HEK293 (cell line): ENCODE measurements around the gene ADAMTSL5.
A peak's percentile ranks its signal among the peaks of the same experiment; 100 is the strongest.
"Not testable (repeated sequence)": the region's sequence is repeated elsewhere in the genome, so short reads cannot be mapped to it uniquely, and the experiment has no call there.

Experiments
- CTCF ChIA-PET: fragments of 350-600 bp; formaldehyde crosslinking; extraction: SDS; loops from one replicate; lab custom pipeline; 2021; ENCODE audit warnings: antibody characterized with exemption; lab: Yijun Ruan, JAX
- POLR2A ChIA-PET: fragments of 300-600 bp; formaldehyde crosslinking; extraction: SDS; loops from one replicate; lab custom pipeline; 2020; ENCODE audit warnings: antibody characterized with exemption, inconsistent platforms; lab: Yijun Ruan, JAX
- H3K27ac ChIP-seq: fragments of 200-500 bp; sonication (Bioruptor generic); 2 replicates; pipeline ENCODE4 v1.5.1; 2014; ENCODE audit warnings: low read depth, low read length, control low read depth, inconsistent platforms; ENCODE audit errors: extremely low read depth
- H3K36me3 ChIP-seq, 2 experiments: fragments of 200-500 bp in 1 of 2; sonication (Bioruptor generic) in 1 of 2; 1 replicate in 1 of 2; 2 replicates in 1 of 2; pipeline ENCODE4 v1.5.1; 2014 to 2017; ENCODE audit warnings: inconsistent platforms in 2 of 2, low read length in 2 of 2; ENCODE audit not compliant: control insufficient read depth in 2 of 2, insufficient read depth in 1 of 2
- H3K4me1 ChIP-seq: fragments of 200-500 bp; sonication (Bioruptor generic); 2 replicates; pipeline ENCODE4 v1.5.1; 2014; ENCODE audit warnings: mild to moderate bottlenecking, low read length, inconsistent platforms; ENCODE audit not compliant: control insufficient read depth, insufficient read depth
- H3K4me3 ChIP-seq: 2 replicates; pipeline ENCODE4 v1.5.1; 2011; ENCODE audit warnings: low read depth, mild to moderate bottlenecking, control low read depth, low read length, moderate library complexity
- H3K9me3 ChIP-seq: fragments of 200-500 bp; sonication (Bioruptor generic); 2 replicates; pipeline ENCODE4 v1.5.1; 2014; ENCODE audit warnings: low read depth, low read length, inconsistent platforms; ENCODE audit not compliant: control insufficient read depth, insufficient read depth
- GLI2 ChIP-seq: fragments of 450-650 bp; formaldehyde crosslinking; IDR thresholded peaks from 2 replicates; pipeline ENCODE4; 2017; ENCODE audit warnings: missing biosample characterization, missing genetic modification characterization, low read depth, borderline replicate concordance
- HOXC10 ChIP-seq: sonication (generic); formaldehyde crosslinking; IDR thresholded peaks from 2 replicates; pipeline ENCODE4 v1.8.1; 2023; ENCODE audit warnings: mild to moderate bottlenecking, missing genetic modification reagents
- HOXD13 ChIP-seq: sonication (generic); formaldehyde crosslinking; IDR thresholded peaks from 2 replicates; pipeline ENCODE4 v1.8.0; 2022; ENCODE audit warnings: missing genetic modification reagents, borderline replicate concordance
- IKZF3 ChIP-seq: fragments of 450-650 bp; IDR thresholded peaks from 2 replicates; pipeline ENCODE4 v1.5.0; 2018; ENCODE audit warnings: missing biosample characterization, mild to moderate bottlenecking, missing genetic modification characterization, moderate library complexity
- KLF17 ChIP-seq: fragments of 450-650 bp; formaldehyde crosslinking; IDR thresholded peaks from 2 replicates; pipeline ENCODE4 v1.5.1; 2016; ENCODE audit warnings: missing biosample characterization, missing genetic modification characterization
- KLF8 ChIP-seq: fragments of 450-650 bp; formaldehyde crosslinking; IDR thresholded peaks from 2 replicates; pipeline ENCODE4 v1.5.1; 2016; ENCODE audit warnings: missing biosample characterization, missing genetic modification characterization
- PRDM1 ChIP-seq: fragments of 450-650 bp; formaldehyde crosslinking; IDR thresholded peaks from 2 replicates; pipeline ENCODE4; 2016; ENCODE audit warnings: missing biosample characterization, missing genetic modification characterization
- PRDM10 ChIP-seq: fragments of 450-650 bp; formaldehyde crosslinking; IDR thresholded peaks from 2 replicates; pipeline ENCODE4 v1.5.1; 2016; ENCODE audit warnings: missing biosample characterization, missing genetic modification characterization
- SCRT1 ChIP-seq: fragments of 450-650 bp; formaldehyde crosslinking; IDR thresholded peaks from 2 replicates; pipeline ENCODE4 v1.5.1; 2016; ENCODE audit warnings: missing biosample characterization, missing genetic modification characterization, borderline replicate concordance
- ZBTB20 ChIP-seq: fragments of 450-650 bp; formaldehyde crosslinking; IDR thresholded peaks from 2 replicates; pipeline ENCODE4 v1.5.1; 2016; ENCODE audit warnings: missing biosample characterization, missing genetic modification characterization
- ZNF121 ChIP-seq: fragments of 450-650 bp; formaldehyde crosslinking; IDR thresholded peaks from 2 replicates; pipeline ENCODE4 v1.5.1; 2016; ENCODE audit warnings: missing biosample characterization, missing genetic modification characterization
- ZNF140 ChIP-seq: fragments of 450-650 bp; formaldehyde crosslinking; IDR thresholded peaks from 2 replicates; pipeline ENCODE4 v1.5.1; 2016; ENCODE audit warnings: missing biosample characterization, missing genetic modification characterization
- ZNF148 ChIP-seq: fragments of 450-650 bp; formaldehyde crosslinking; IDR thresholded peaks from 2 replicates; pipeline ENCODE4 v1.5.0; 2017; ENCODE audit warnings: missing biosample characterization, missing genetic modification characterization, borderline replicate concordance
- ZNF248 ChIP-seq: fragments of 450-650 bp; formaldehyde crosslinking; IDR thresholded peaks from 2 replicates; pipeline ENCODE4 v1.5.1; 2017; ENCODE audit warnings: missing biosample characterization, missing genetic modification characterization
- ZNF292 ChIP-seq: fragments of 450-650 bp; formaldehyde crosslinking; IDR thresholded peaks from 2 replicates; pipeline ENCODE4 v1.5.1; 2016; ENCODE audit warnings: low read depth, missing biosample characterization, missing genetic modification characterization, borderline replicate concordance
- ZNF302 ChIP-seq: fragments of 450-650 bp; formaldehyde crosslinking; IDR thresholded peaks from 2 replicates; pipeline ENCODE4 v1.5.1; 2016; ENCODE audit warnings: missing biosample characterization, missing genetic modification characterization, low read depth
- ZNF335 ChIP-seq: fragments of 450-650 bp; formaldehyde crosslinking; conservative IDR thresholded peaks from 2 replicates; pipeline ENCODE4 v1.5.1; 2016; ENCODE audit warnings: missing biosample characterization, missing genetic modification characterization
- ZNF366 ChIP-seq: fragments of 450-650 bp; formaldehyde crosslinking; conservative IDR thresholded peaks from 2 replicates; pipeline ENCODE4 v1.5.1; 2016; ENCODE audit warnings: missing biosample characterization, missing genetic modification characterization
- ZNF501 ChIP-seq: fragments of 450-650 bp; formaldehyde crosslinking; IDR thresholded peaks from 2 replicates; pipeline ENCODE4 v1.5.1; 2016; ENCODE audit warnings: missing biosample characterization, missing genetic modification characterization
- ZNF660 ChIP-seq: fragments of 450-650 bp; IDR thresholded peaks from 2 replicates; pipeline ENCODE4 v1.5.1; 2018; ENCODE audit warnings: missing biosample characterization, mild to moderate bottlenecking, missing genetic modification characterization
- ZNF701 ChIP-seq: fragments of 450-650 bp; formaldehyde crosslinking; IDR thresholded peaks from 2 replicates; pipeline ENCODE4 v1.5.1; 2016; ENCODE audit warnings: missing biosample characterization, missing genetic modification characterization

Gene ADAMTSL5

GRCh38 chr19:1531587-1531986, 18.8 kb upstream of the ADAMTSL5 start:
- TF ChIP-seq SCRT1 (tag by site-specific recombination) (no peak), HOXC10 (no peak), ZNF140 (tag by site-specific recombination) (no peak), ZNF501 (tag by site-specific recombination) (no peak), ZNF292 (no peak), ZNF701 (tag by site-specific recombination) (no peak), ZNF248 (no peak), ZBTB20 (no peak), ZNF660 (tag by site-specific recombination) (no peak), ZNF302 (tag by site-specific recombination) (no peak), ZNF335 (tag by site-specific recombination) (no peak), KLF17 (tag by site-specific recombination) (no peak), PRDM10 (tag by site-specific recombination) (no peak), IKZF3 (tag by site-specific recombination) (no peak), HOXD13 (CRISPR knock-in tag) (no peak), GLI2 (tag by site-specific recombination) (no peak), ZNF366 (tag by site-specific recombination) (no peak), KLF8 (tag by site-specific recombination) (no peak), ZNF148 (tag by site-specific recombination) (no peak), PRDM1 (tag by site-specific recombination) (no peak)
- TF ChIP-seq, all 188 proteins: peak for 0
- CTCF ChIA-PET = no interaction called here
- Histone ChIP-seq H3K4me1 (no peaks in the 10 kb centered on the region), H3K27ac (no peak overlapping the region), H3K9me3 (no peaks in the 10 kb centered on the region), H3K36me3 (no peaks in the 10 kb centered on the region), H3K4me3 (no peak overlapping the region)
- POLR2A ChIA-PET = no interaction called here

- H3K27ac ChIP-seq, H3K4me3 ChIP-seq, H3K4me1 ChIP-seq, POLR2A ChIA-PET, H3K36me3 ChIP-seq, CTCF ChIA-PET, H3K9me3 ChIP-seq: not testable (repeated sequence)
- 0 out of 2 replicates have a peak, but pooled peaks have one; percentile 47 for TF ChIP-seq ZNF121 (tag by site-specific recombination)
Measured at GRCh38 chr19:1530856-1531255, 18.0 kb upstream of the ADAMTSL5 start.
